ENCODE measurements around the gene TMEM203.

Gene TMEM203

DNA sequence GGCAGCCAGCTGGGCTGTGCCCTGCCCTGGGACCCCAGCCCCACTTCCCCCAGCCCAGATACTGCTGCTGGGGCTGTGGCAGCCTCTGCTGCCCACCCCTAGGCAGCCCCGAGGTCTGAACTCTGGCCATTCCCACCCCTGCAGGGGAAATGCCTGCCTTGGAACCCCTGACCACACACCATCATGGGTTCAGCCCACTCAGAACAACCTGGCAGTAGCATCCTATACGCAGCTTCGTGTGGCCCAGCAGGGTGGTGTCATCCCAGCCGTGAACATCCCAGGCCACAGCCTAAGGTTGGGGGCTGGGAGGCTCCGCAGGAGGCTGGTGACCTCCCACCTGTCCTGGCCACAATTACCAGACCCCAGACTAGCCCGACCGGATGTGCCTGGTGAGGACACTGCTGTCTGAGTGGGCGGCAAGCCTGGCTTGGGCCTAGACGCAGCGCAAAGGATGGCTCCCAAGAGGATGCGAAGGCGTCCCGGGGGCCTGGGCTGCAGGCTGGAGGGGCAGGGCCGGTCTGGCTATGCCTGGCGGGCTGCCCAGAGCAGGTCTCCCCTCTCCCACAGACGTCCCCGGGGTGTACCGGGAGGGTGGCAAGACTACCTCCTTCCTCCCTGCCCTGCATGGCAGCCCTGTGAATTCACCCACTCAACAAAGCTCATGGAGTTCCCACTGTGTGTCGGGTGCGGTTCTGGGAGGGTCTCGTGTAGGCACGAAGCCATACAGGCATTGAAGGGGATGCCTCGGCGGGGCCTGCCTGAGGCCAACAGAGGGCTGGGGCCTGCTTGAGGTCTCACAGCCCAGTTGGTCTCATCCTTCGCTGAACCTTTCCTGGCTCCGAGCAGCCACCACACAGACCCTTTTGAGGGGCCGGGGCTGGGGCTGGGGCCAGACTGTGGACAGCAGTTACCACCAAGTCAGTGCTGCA, 23.8 kb upstream of the TMEM203 start:
- DNase-seq (ENCODE audit: low read depth), result no peak

- DNase-seq (ENCODE audit: low read depth), result no peak
Observed at GRCh38 chr9:137228506-137228967, 23.1 kb upstream of the TMEM203 start.

DNA sequence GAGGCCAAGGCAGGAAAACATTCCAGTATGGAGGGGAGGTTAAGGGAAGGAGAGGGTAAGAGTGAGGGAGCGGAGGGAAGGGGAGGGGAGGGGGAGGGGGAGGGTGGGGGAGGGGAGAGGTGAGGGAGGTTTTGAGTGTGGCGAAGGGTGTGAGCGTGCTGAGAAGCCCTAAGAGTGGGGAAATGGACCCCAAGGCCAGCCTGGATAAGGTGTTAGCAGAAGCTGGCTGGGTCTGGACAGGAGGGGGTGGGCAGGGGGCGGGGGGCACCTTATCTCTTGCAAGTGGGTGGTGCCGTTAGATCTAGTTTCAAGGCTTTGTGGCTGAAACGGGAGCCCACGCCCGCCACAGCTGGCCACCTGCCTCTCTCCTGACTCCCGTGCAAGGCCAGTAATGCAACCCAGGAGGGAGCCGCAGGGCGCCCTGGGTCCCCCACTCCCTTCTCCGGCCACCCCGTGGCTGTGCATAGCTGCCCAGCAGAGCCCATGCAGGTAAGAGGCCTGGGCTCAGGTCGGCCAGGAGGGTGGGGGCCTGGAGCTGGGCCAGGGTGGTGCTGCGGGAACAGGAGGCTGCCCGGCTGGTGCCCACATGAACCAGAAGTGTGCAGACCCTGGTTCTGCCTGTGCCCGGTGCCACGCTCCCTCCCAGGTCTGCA, 22.5 kb upstream of the TMEM203 start:
- no peak for DNase-seq (ENCODE audit: low read depth)

DNA sequence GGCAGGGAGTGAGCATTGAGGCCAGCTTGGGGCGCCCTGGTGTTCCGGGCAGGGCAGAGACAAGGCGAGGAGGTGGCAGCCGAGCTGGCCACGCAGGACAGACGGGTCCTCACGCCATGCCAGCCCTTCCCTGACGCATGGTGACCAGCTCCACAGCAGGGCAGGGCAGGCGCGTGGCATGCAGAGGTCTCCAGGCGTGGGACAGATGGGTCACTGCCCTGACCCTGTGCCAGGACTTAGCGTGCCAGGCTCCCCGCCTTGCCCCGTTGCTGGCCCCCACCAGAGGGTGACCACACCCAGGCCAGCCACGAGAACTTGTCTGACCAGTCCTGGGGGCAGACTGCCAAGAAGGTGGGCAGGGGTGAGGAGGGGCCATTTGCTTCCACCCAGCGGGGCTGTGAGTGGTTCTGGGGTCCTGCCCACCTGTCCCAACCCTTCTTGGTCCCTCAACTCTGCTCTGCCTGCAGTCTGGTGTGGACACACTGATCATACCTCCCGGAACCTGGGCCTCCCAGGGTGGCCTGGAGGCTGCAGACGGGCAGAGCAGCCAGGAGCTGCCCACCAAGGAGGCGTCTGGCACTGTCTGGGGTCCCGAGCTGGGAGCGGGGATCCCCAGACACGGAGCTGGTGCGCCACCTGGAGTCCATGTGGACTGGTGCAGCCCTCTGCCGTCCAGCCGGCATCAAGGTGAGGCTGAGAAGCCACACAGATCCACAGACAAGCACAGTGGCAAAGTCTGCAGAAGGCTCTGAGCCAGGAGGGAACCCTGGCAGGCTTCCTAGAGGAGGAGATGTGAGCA, 21.8 kb upstream of the TMEM203 start, which contains the start of gene RNF224:
TSS of gene RNF224 (plus strand) at position 449 of the 799 bp plus-strand sequence. CDS start 834 bp downstream, outside the sequence.
- peak; percentile 75 for DNase-seq (ENCODE audit: low read depth)

- DNase-seq (ENCODE audit: low read depth), result no peak
Observed at GRCh38 chr9:137226338-137227053, 21.0 kb upstream of the TMEM203 start.

DNA sequence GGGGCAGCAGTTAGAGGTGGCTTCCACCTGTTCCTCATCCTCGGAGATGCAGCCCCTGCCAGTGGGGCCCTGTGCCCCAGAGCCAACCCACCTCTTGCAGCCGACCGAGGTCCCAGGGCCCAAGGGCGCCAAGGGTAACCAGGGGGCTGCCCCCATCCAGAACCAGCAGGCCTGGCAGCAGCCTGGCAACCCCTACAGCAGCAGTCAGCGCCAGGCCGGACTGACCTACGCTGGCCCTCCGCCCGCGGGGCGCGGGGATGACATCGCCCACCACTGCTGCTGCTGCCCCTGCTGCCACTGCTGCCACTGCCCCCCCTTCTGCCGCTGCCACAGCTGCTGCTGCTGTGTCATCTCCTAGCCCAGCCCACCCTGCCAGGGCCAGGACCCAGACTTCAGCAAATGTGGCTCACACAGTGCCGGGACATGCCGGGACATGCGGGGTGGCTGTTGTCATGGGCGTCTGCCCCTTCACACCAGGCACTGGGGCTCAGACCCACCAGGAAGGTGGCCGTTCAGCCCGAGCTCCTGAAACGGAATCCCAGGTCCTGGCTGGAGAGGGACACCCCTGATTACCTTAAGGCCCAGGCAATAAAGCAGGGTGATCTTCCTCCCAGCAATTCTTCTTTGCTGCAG, 20.4 kb upstream of the TMEM203 start:
- DNase-seq (ENCODE audit: low read depth), result no peak

DNA sequence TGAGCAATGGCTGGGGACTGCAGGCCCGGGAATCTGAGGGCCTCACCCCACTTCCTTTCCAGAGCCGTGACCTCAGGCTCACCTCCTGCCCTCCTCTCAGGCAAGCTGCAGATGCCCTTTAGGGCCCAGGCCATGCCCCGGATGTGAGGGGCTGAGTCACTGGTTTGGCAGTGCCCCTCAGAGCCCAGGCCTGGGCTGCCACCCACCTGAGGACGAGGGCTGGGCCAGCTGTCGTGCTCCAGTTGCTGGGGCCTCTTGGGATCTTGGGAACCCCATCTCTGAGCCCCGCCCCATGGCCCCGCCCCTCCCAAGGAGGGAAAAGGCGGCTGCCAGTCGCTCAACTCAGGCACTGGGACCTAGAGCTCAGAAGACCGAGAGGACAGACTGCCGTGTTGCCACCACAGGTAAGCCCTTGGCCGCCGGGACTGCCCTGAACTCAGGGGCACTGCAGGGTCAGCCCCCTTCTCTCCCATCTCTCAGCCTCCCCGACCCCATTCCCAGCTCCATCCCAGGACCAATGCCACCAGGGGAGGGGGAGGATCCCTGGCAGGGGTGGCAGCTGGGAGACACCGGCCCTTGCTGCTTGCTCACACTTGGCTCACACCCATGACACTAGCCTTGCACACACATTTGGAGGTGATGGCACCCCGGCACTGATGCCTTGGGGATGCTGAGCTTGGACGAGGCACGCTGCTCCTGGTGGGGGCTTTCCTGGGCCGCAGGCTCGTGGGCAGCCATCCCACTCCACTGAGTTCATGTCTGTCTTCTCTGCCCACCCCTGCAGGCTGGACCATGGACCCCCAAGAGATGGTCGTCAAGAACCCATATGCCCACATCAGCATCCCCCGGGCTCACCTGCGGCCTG, 19.6 kb upstream of the TMEM203 start, which contains the start of gene CYSRT1:
TSS of gene CYSRT1 (plus strand) at position 345 of the 865 bp plus-strand sequence. CDS start at position 793, 448 bp downstream.
- no peak for DNase-seq (ENCODE audit: low read depth)

GRCh38 chr9:137223078-137223970, 17.9 kb upstream of the TMEM203 start:
- peak; percentile 97 for DNase-seq (ENCODE audit: low read depth)

DNA sequence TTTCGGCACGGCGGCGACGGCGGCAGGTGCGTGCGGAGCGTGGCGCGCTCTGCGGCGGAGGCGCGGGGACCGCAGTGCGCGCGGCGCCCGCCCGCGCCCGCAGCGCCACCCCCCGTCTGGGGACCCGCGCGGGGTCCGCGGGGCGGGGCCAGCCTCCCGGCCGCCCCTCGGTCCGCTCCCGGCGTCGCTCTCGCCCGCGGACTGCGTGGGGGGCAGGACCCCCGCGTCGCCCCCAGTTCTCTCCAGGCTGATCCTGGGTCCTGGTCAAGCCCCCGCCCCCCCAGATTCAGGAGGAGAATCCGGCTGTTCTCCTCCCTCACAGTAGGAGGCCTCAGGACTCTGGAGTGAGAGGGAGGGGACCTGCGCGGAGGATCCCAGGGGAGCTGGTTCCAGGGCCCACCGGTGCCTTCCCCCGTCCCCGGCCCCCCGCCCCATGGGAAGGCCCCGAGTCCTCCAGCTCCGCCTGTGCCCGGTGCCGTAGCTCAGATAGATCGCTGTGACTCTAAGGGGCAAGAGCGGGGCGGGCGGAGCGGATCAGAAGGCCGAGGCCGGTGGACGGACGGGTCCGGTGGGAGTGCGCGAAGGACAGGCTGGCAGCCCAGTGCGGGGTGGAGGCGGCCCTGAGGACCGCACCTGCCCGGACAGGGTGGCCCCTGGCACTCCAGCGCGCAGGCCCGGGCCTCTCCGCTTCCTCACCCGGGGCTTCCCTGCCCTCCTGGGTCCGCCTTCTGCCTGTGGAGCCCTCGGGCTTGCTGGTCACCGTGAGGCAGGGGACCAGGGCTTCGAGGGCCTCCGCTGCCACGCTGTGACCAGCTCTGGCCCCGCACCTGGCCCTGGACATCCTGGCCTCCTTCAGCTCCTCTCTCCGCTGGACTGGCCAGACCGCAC, 17.0 kb upstream of the TMEM203 start, which contains the start of gene RNF208:
TSS of gene RNF208 (minus strand) at position 51 of the 888 bp plus-strand sequence. CDS start 1,028 bp downstream, outside the sequence.
- no peak for DNase-seq (ENCODE audit: low read depth)

DNA sequence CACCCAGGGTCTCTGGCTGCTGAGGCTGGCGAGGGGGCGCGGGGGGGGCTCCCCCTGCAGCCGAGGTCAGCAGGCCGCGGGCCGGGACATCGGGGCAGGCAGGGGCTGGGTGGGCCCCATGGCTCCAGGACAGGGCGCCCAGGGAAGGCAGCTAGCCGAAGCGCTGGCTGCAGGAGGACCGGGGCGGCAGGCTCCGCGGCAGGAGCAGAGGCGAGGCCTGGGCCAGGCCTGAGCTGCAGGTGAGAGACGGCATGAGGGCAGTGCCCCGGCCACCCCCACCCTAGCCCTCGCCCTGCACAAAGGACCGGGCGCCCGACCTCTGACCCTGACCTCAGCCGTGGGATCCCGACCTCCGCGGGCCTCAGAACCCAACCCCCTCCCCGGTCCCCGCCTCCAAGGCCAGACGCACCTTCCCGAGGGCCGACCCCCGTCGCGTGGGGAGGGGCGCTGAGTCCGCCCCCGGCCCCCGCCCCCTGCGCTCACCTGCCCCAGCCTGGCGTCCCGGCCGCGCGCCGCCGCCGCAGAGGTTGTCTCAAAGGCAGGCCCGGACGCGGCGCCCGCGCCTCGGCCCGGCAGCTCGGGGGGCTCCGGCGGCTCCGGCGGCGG, 16.2 kb upstream of the TMEM203 start:
- DNase-seq (ENCODE audit: low read depth), result no peak

GRCh38 chr9:137221095-137221505, 15.7 kb upstream of the TMEM203 start:
- DNase-seq (ENCODE audit: low read depth), result no peak

- DNase-seq (ENCODE audit: low read depth), result no peak
Observed at GRCh38 chr9:137220317-137221094, 15.1 kb upstream of the TMEM203 start.

- DNase-seq (ENCODE audit: low read depth), result no peak
Observed at GRCh38 chr9:137219757-137220316, 14.4 kb upstream of the TMEM203 start.

- no peak for DNase-seq (ENCODE audit: low read depth)
Observed at GRCh38 chr9:137218754-137219271, 13.4 kb upstream of the TMEM203 start.

DNA sequence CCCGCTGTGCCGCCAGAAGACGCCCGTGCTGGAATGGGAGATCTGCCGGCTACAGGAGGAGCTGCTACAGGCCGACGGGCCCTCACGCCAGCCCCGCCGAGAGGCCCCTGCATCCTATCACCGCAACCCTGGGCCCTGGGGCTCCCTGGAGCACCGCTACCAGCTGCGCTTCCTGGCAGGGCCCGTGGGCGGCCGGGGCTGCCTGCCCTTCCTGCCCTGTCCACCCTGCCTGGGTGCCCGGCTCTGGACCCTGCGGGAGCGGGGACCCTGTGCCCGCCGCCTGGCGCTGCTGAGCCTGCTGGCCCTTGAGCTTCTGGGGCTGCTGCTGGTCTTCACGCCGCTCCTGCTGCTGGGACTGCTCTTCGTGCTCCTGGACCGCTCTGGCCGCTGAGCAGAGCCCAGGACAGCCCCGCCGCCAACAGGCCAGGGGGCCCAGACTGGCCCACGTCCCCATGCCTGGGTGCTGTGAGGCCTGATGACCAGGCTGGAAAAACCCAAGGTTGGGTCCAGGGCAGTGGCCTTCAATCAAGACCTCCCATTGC, 12.8 kb upstream of the TMEM203 start:
- no peak for DNase-seq (ENCODE audit: low read depth)
